Stimulated activated naive CD8-positive, alpha-beta T cell treated with anti-CD3 and anti-CD28 coated beads, Interleukin-15, amount 100 ng/mL, for 72 hours (primary cell): Measurements from ENCODE around the gene ZAR1L.

ENCODE experiments used
- ATAC-seq: fragments of 150-1000 bp; cut with Tn5 transposase; 2 replicates; pipeline ENCODE4 v1.10.0; 2021; ENCODE audit warnings: mild to moderate bottlenecking, moderate library complexity
- DNase-seq, 2 donors: peaks; one replicate each; pipeline ENCODE4 v3.0.0; 2021 to 2022
- H3K27ac Mint-ChIP-seq, 2 donors: one replicate each; pipeline ENCODE4 v1.8.0; 2022; ENCODE audit warnings: mild to moderate bottlenecking in 2 of 2, mixed read lengths in 2 of 2, moderate library complexity in 2 of 2
- H3K27me3 Mint-ChIP-seq: one replicate; pipeline ENCODE4 v1.8.0; 2022; ENCODE audit warnings: mixed read lengths
- H3K4me1 Mint-ChIP-seq: one replicate; pipeline ENCODE4 v1.8.0; 2022; ENCODE audit warnings: mild to moderate bottlenecking, mixed read lengths
- H3K4me3 Mint-ChIP-seq, 2 donors: one replicate each; pipeline ENCODE4 v1.8.0; 2022; ENCODE audit warnings: mild to moderate bottlenecking in 2 of 2, mixed read lengths in 2 of 2, moderate library complexity in 1 of 2
- H3K9me3 Mint-ChIP-seq, 2 donors: one replicate each; pipeline ENCODE4 v1.8.0; 2022; ENCODE audit warnings: mixed read lengths in 2 of 2

The ZAR1L gene

DNA sequence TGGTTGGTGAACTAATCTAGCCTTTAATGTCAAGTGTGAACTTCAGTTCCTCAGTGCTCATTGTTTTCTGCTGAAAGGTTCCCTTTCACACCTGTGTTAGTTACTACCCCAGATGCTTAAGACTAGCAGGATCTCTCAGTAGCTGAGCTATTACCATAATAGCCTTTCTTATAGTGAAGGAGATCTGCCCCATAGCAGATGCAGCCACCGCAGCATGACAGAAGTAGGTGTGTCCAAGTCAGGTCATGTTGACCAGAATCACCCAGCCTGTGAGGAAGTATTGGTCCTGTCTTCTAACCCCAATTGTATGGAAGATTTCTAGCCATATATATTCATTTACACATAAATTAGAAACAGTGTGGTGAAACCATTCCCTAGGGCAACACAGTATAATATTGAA lies 37.3 kb downstream of the ZAR1L start:
- no peak for DNase-seq
- no peak overlapping the region for H3K27ac Mint-ChIP-seq
- no peak for ATAC-seq
- H3K27me3 Mint-ChIP-seq, result no peaks in the 10 kb centered on the region
- H3K9me3 Mint-ChIP-seq, result no peaks in the 10 kb centered on the region
- no peak overlapping the region for H3K4me3 Mint-ChIP-seq
- no peaks in the 10 kb centered on the region for H3K4me1 Mint-ChIP-seq

- peak overlapping the region in 1 of 2 donors; percentile 82 for H3K27ac Mint-ChIP-seq
- H3K4me1 Mint-ChIP-seq, result peaks cover 5% of the 10 kb centered on the region
- H3K9me3 Mint-ChIP-seq, result no peaks in the 10 kb centered on the region
- H3K4me3 Mint-ChIP-seq, result no peak overlapping the region
- DNase-seq (no peak), ATAC-seq (peak; percentile 61)
- no peaks in the 10 kb centered on the region for H3K27me3 Mint-ChIP-seq
Observed at GRCh38 chr13:32272021-32272683, 43.0 kb downstream of the ZAR1L start.

- DNase-seq (peak; percentile 37 to 42), ATAC-seq (peak; percentile 78)
- Mint-ChIP-seq H3K4me1 (peaks cover 5% of the 10 kb centered on the region), H3K4me3 (no peak overlapping the region), H3K27me3 (no peaks in the 10 kb centered on the region), H3K27ac (no peak overlapping the region), H3K9me3 (no peaks in the 10 kb centered on the region)
Observed at GRCh38 chr13:32267836-32268439, 47.2 kb downstream of the ZAR1L start.

GRCh38 chr13:32266130-32266529 lies 49.0 kb downstream of the ZAR1L start:
- H3K9me3 Mint-ChIP-seq, result no peaks in the 10 kb centered on the region
- no peak overlapping the region for H3K27ac Mint-ChIP-seq
- H3K27me3 Mint-ChIP-seq, result no peaks in the 10 kb centered on the region
- DNase-seq (no peak), ATAC-seq (no peak)
- H3K4me3 Mint-ChIP-seq, result no peak overlapping the region
- no peaks in the 10 kb centered on the region for H3K4me1 Mint-ChIP-seq

DNA sequence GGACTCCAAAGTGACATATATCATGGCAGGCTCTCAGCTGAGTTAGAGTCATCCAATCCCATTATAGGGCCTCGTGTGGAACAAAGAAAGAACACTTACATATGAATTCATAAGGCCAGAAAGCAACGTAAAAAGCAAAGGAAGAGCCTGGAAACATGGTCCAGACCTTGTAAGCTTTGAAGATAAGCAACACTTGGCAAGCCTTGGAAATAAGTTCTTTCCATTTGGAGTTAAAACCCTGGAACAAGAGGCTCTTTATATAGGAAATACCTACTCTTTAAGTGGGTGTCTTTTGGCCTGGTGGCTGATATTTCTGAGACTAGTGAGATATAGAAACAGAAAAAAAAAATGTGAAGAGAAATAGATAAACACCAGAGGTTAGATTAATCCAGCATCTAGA lies 49.4 kb downstream of the ZAR1L start:
- ATAC-seq (no peak), DNase-seq (no peak)
- H3K27me3 Mint-ChIP-seq, result no peaks in the 10 kb centered on the region
- H3K9me3 Mint-ChIP-seq, result no peaks in the 10 kb centered on the region
- no peak overlapping the region for H3K4me3 Mint-ChIP-seq
- no peak overlapping the region for H3K27ac Mint-ChIP-seq
- no peaks in the 10 kb centered on the region for H3K4me1 Mint-ChIP-seq

- Mint-ChIP-seq H3K4me3 (no peak overlapping the region), H3K27me3 (no peaks in the 10 kb centered on the region), H3K27ac (no peak overlapping the region), H3K4me1 (no peaks in the 10 kb centered on the region), H3K9me3 (no peaks in the 10 kb centered on the region)
- ATAC-seq, result no peak
- no peak for DNase-seq
Observed at GRCh38 chr13:32264407-32264806, 50.8 kb downstream of the ZAR1L start.

GRCh38 chr13:32262619-32263018 lies 52.5 kb downstream of the ZAR1L start:
- Mint-ChIP-seq H3K4me1 (no peaks in the 10 kb centered on the region), H3K9me3 (no peaks in the 10 kb centered on the region), H3K4me3 (no peak overlapping the region), H3K27me3 (no peaks in the 10 kb centered on the region), H3K27ac (no peak overlapping the region)
- DNase-seq (no peak), ATAC-seq (no peak)

DNA sequence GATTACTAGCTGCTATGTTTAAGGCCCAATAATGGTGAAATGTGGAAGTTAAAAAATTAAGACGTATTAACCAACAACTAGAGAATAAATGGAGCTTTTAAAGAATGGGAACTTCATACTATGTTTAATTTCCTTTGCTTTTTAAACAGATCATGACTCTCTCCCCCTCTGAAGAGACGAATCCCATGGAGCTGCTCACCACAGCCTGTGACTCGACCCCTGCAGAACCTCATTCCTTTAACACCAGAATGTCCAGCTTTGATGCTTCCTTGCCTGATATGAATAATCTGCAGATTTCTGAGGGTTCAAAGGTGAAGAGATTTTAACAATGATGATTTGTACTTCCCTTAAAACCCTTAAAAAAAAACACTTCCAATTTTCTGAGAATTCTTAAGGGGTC lies 53.0 kb downstream of the ZAR1L start:
- no peak for DNase-seq
- no peaks in the 10 kb centered on the region for H3K27me3 Mint-ChIP-seq
- no peak overlapping the region for H3K27ac Mint-ChIP-seq
- H3K4me1 Mint-ChIP-seq, result no peaks in the 10 kb centered on the region
- H3K4me3 Mint-ChIP-seq, result no peak overlapping the region
- ATAC-seq, result no peak
- H3K9me3 Mint-ChIP-seq, result no peaks in the 10 kb centered on the region

DNA sequence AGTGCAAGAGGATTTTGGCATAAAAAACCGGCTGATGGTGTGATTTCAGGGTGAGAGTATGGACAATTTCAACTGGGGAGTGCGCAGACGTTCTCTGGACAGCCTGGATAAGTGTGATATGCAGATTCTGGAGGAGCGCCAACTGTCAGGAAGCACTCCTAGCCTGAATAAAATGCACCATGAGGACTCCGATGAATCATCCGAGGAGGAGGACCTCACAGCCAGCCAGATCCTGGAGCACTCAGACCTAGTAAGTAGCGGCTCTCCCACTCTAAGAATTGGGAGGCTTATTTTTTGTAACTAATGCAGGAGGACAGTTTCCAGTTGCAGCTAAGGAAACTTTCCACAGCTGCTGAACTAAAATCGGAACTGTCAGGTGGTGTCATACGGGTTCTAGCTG lies 53.6 kb downstream of the ZAR1L start:
- no peak for DNase-seq
- no peak overlapping the region for H3K4me3 Mint-ChIP-seq
- no peak for ATAC-seq
- no peaks in the 10 kb centered on the region for H3K27me3 Mint-ChIP-seq
- no peaks in the 10 kb centered on the region for H3K4me1 Mint-ChIP-seq
- H3K9me3 Mint-ChIP-seq, result no peaks in the 10 kb centered on the region
- H3K27ac Mint-ChIP-seq, result no peak overlapping the region

- Mint-ChIP-seq H3K9me3 (no peaks in the 10 kb centered on the region), H3K27me3 (no peaks in the 10 kb centered on the region), H3K4me1 (no peaks in the 10 kb centered on the region), H3K27ac (no peak overlapping the region), H3K4me3 (no peak overlapping the region)
- ATAC-seq, result no peak
- no peak for DNase-seq
Observed at GRCh38 chr13:32259116-32259515, 56.0 kb downstream of the ZAR1L start.

DNA sequence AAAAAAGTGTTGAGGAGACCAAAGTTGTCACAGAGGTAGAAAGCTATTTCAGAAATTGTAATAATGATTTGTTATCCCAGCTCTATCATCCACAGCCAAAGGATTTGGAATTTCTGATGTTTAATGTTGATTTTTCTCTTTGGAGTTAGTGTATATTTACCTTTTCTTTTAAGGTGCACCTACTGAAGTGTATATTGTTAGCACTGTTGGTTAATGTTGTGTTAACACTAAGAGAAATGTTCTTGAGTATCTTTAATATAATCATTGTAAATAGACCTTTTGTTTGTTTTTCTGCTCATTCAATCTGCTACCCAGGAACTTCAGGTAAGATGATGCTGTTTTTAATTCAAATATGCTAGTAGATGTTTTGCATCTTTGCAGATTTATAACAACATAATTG lies 57.5 kb downstream of the ZAR1L start:
- Mint-ChIP-seq H3K27me3 (no peaks in the 10 kb centered on the region), H3K4me1 (no peaks in the 10 kb centered on the region), H3K27ac (no peak overlapping the region)

GRCh38 chr13:32256243-32256642 lies 58.9 kb downstream of the ZAR1L start:
- H3K27me3 Mint-ChIP-seq, result no peaks in the 10 kb centered on the region
- ATAC-seq (no peak), DNase-seq (no peak)
- no peak overlapping the region for H3K4me3 Mint-ChIP-seq
- no peaks in the 10 kb centered on the region for H3K4me1 Mint-ChIP-seq
- no peak overlapping the region for H3K27ac Mint-ChIP-seq
- no peaks in the 10 kb centered on the region for H3K9me3 Mint-ChIP-seq

More for the DNA sequence above, 57.5 kb downstream of the ZAR1L start:
- ATAC-seq, result no peak
- DNase-seq, result no peak
- no peak overlapping the region for H3K4me3 Mint-ChIP-seq
- no peaks in the 10 kb centered on the region for H3K9me3 Mint-ChIP-seq

GRCh38 chr13:32255724-32256109 lies 59.4 kb downstream of the ZAR1L start:
- Mint-ChIP-seq H3K27ac (no peak overlapping the region), H3K4me1 (no peaks in the 10 kb centered on the region), H3K9me3 (no peaks in the 10 kb centered on the region), H3K27me3 (no peaks in the 10 kb centered on the region), H3K4me3 (no peak overlapping the region)
- ATAC-seq, result no peak
- no peak for DNase-seq

DNA sequence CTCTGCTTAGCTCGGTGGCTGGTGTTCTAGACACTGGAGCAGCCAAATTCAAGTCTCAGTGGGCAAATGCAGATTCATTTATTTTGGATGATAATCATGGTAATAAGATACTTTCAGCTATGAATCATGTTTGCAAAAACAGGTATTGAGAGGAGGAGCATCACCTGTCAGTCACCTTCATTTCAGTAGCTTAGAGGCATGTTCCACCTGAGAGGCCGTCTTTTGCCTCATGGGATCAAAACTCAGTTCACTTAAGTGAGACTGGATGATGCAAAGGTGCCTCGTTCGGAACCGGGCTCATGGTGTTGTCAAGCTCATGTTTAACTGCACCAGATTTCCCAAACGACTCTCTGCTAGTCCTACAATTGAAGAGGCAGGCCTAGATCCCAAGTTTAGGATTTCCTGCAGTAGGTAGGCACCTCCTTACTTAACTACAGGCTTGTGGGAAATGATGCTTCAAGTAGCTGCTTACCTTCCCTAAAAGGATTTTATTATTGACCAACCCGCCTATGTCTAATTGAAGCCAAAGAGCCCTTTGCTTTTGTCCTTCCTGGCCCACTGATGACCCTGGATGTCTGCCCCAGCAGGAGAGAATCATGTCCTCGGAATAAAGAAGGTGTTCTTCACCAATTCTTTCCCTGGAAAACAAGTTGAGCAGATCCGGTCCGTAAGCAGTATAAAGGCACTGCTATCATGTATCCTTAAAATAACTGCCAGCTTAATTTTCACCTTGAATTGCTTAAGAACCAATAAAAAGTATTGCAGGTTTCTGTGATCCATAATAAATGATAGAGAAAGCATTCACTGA lies 60.0 kb downstream of the ZAR1L start:
- Mint-ChIP-seq H3K27ac (no peak overlapping the region), H3K4me1 (no peaks in the 10 kb centered on the region), H3K9me3 (no peaks in the 10 kb centered on the region), H3K27me3 (no peaks in the 10 kb centered on the region), H3K4me3 (no peak overlapping the region)
- DNase-seq (no peak), ATAC-seq (no peak)

- H3K9me3 Mint-ChIP-seq, result no peaks in the 10 kb centered on the region
- no peaks in the 10 kb centered on the region for H3K27me3 Mint-ChIP-seq
- H3K4me1 Mint-ChIP-seq, result no peaks in the 10 kb centered on the region
- DNase-seq, result no peak
- ATAC-seq, result no peak
- no peak overlapping the region for H3K27ac Mint-ChIP-seq
- H3K4me3 Mint-ChIP-seq, result no peak overlapping the region
Observed at GRCh38 chr13:32254416-32254815, 60.7 kb downstream of the ZAR1L start.

- Mint-ChIP-seq H3K4me3 (no peak overlapping the region), H3K4me1 (no peaks in the 10 kb centered on the region), H3K27ac (no peak overlapping the region), H3K9me3 (no peaks in the 10 kb centered on the region), H3K27me3 (no peaks in the 10 kb centered on the region)
- no peak for ATAC-seq
- no peak for DNase-seq
Observed at GRCh38 chr13:32253911-32254399, 61.2 kb downstream of the ZAR1L start.
